AG04449 (cell line): ENCODE measurements around the gene PTGR1.

ENCODE experiments used
- CTCF ChIA-PET: fragments of 350-600 bp; formaldehyde crosslinking; extraction: SDS; loops from one replicate; lab custom pipeline; 2021; ENCODE audit warnings: antibody characterized with exemption; lab: Yijun Ruan, JAX
- POLR2A ChIA-PET: fragments of 400-600, 350-600 bp; formaldehyde crosslinking; extraction: SDS; loops from one replicate; lab custom pipeline; 2020; ENCODE audit warnings: antibody characterized with exemption, inconsistent platforms; lab: Yijun Ruan, JAX
- DNase-seq: peaks from one replicate; pipeline ENCODE4 v3.0.0-alpha.2; 2010; ENCODE audit warnings: low read depth, low spot score
- H3K4me3 ChIP-seq: 2 replicates; pipeline ENCODE4 v1.5.1; 2011; ENCODE audit warnings: low read depth, mild to moderate bottlenecking, control low read depth, low read length
- CTCF ChIP-seq: IDR thresholded peaks from one replicate; pipeline ENCODE4 v1.5.1; 2011; ENCODE audit warnings: mild to moderate bottlenecking, moderate library complexity, low read length, control low read depth, inconsistent platforms; ENCODE audit not compliant: insufficient read depth; ENCODE audit errors: missing control alignments

The PTGR1 gene

GRCh38 chr9:111599092-111599954, at the start of gene PTGR1:
Gene PTGR1, minus strand, starts transcription at chr9:111599647. Its CDS starts 2,225 bp downstream, at chr9:111597422.
- ChIA-PET CTCF (interaction anchor here (1.1 to 3.3 kb wide), 8 partner anchors 20 to 762 kb away, joined by 3 to 15 read pairs (median 6); no protein-coding TSS in a partner anchor), POLR2A (interaction anchor here (0.6 to 0.7 kb wide), 4 partner anchors 12 to 1765 kb away, joined by 3 to 4 read pairs (median 4); no protein-coding TSS in a partner anchor)
- no peak for TF ChIP-seq CTCF
- DNase-seq: peak; percentile 38
- peak within 1 kb of the TSS; percentile 72 for H3K4me3 ChIP-seq

- no peak for DNase-seq
- ChIA-PET POLR2A (interaction anchor here (1.7 kb wide), 1 partner anchor 12 kb away, joined by 3 read pairs; the partner anchor contains the start of gene GNG10), CTCF (no interaction called here)
- no peak for TF ChIP-seq CTCF
- no peak overlapping the region for H3K4me3 ChIP-seq
Observed at GRCh38 chr9:111649016-111649415, 49.6 kb upstream of the PTGR1 start.

- POLR2A ChIA-PET: no interaction called here
- CTCF ChIA-PET: no interaction called here
- DNase-seq: no peak
- no peak overlapping the region for H3K4me3 ChIP-seq
- no peak for TF ChIP-seq CTCF
Observed at GRCh38 chr9:111648066-111648465, 48.6 kb upstream of the PTGR1 start.

- POLR2A ChIA-PET: no interaction called here
- CTCF ChIA-PET: interaction anchor here (0.6 kb wide), 1 partner anchor 20 kb away, joined by 4 read pairs; no protein-coding TSS in a partner anchor
- DNase-seq: no peak
- no peak for TF ChIP-seq CTCF
- no peak overlapping the region for H3K4me3 ChIP-seq
Observed at GRCh38 chr9:111646417-111646816, 47.0 kb upstream of the PTGR1 start.

- no peak for TF ChIP-seq CTCF
- DNase-seq: no peak
- ChIA-PET POLR2A (interaction anchor here (0.7 kb wide), 1 partner anchor 202 kb away, joined by 3 read pairs; no protein-coding TSS in a partner anchor), CTCF (interaction anchor here (0.6 kb wide), 2 partner anchors 14 to 20 kb away, joined by 3 to 4 read pairs; no protein-coding TSS in a partner anchor)
- no peak overlapping the region for H3K4me3 ChIP-seq
Observed at GRCh38 chr9:111645806-111646205, 46.4 kb upstream of the PTGR1 start.

- CTCF ChIA-PET: interaction anchor here (0.6 to 0.7 kb wide), 2 partner anchors 8 to 15 kb away, joined by 3 read pairs; no protein-coding TSS in a partner anchor
- DNase-seq: no peak
- POLR2A ChIA-PET: no interaction called here
Observed at GRCh38 chr9:111644195-111644772, 44.8 kb upstream of the PTGR1 start.

More at GRCh38 chr9:111644195-111644772, 44.8 kb upstream of the PTGR1 start:
- no peak for TF ChIP-seq CTCF
- H3K4me3 ChIP-seq: no peak overlapping the region
